ENCODE measurements around the gene WDR19.

- TF ChIP-seq CTCF (IDR thresholded peaks at IDR 0.05): no peak
- TF ChIP-seq POLR2A (IDR thresholded peaks at IDR 0.05): no peak
Measured at GRCh38 chr4:39227906-39228305, 45.6 kb downstream of the WDR19 start.
